Measurements from ENCODE around the gene FOLR1.

GRCh38 chr11:72245263-72245816 lies 53.4 kb downstream of the FOLR1 start:
- no peak for TF ChIP-seq MAFK (IDR thresholded peaks at IDR 0.05; ENCODE audit: low read depth, low read length)
- TF ChIP-seq CTCF (conservative IDR thresholded peaks at IDR 0.05; ENCODE audit: low read depth, low read length): no peak
- TF ChIP-seq USF2 (IDR thresholded peaks at IDR 0.05; ENCODE audit: low read depth, low read length): no peak
- TF ChIP-seq SMC3 (IDR thresholded peaks at IDR 0.05; ENCODE audit: low read depth, low read length): no peak
- no peak for TF ChIP-seq MXI1 (IDR thresholded peaks at IDR 0.05; ENCODE audit: borderline replicate concordance, low read depth, low read length)
- no peak for TF ChIP-seq POLR2A (IDR thresholded peaks at IDR 0.05; ENCODE audit: low read depth, low read length)
- no peak for TF ChIP-seq MAZ (IDR thresholded peaks at IDR 0.05; ENCODE audit: borderline replicate concordance, low read depth, low read length)
- TF ChIP-seq RFX5 (IDR thresholded peaks at IDR 0.05; ENCODE audit: low read depth, low read length): no peak
- TF ChIP-seq CEBPB (IDR thresholded peaks at IDR 0.05; ENCODE audit: low read depth, low read length): no peak
- TF ChIP-seq BHLHE40 (IDR thresholded peaks at IDR 0.05; ENCODE audit: low read depth, low read length): no peak

All from IMR-90 (cell line).